PC-3 (cell line): ENCODE data around the gene LTBP1. TPM values are rescaled to one million over a fixed set of nuclear protein-coding genes. Genes with fewer than 3 reads are reported as not detected.
A peak's percentile ranks its signal among the peaks of the same experiment; 100 is the strongest.

Source experiments
- ATAC-seq: fragments of 200-7000 bp; cut with Tn5 transposase; 2 replicates; pipeline ENCODE4 v1.9.1; 2020; ENCODE audit warnings: mild to moderate bottlenecking, moderate library complexity
- BruUV-seq: library from RNA; stranded (reverse); fragments of 400-500 nt; replicated peaks from 2 replicates; lab custom pipeline; 2021; lab: Mats Ljungman, UMichigan
- CTCF ChIA-PET: fragments of 300-600 bp; sonication (Branson Sonifier 250); formaldehyde crosslinking; loops from one replicate; lab custom pipeline; 2022; ENCODE audit warnings: antibody characterized with exemption; lab: Charles Lee
- POLR2A ChIA-PET: fragments of 300-600 bp; sonication (Branson Sonifier 250); formaldehyde crosslinking; loops from one replicate; lab custom pipeline; 2022; ENCODE audit warnings: antibody characterized with exemption; ENCODE audit not compliant: unreplicated experiment; lab: Charles Lee
- DNase-seq: peaks from one replicate; pipeline ENCODE4 v3.0.0-alpha.2; 2015
- H2AFZ ChIP-seq: fragments of 300-600 bp; sonication (generic); 2 replicates; pipeline ENCODE4 v1.6.0; 2016; ENCODE audit warnings: antibody characterized with exemption, low read length
- H3F3A ChIP-seq: fragments of 300-600 bp; sonication (generic); one replicate; pipeline ENCODE4 v1.6.0; 2017; ENCODE audit warnings: antibody characterized with exemption, low read length, control low read depth, mild to moderate bottlenecking; ENCODE audit not compliant: unreplicated experiment
- H3K27ac ChIP-seq: fragments of 300-600 bp; sonication (generic); 2 replicates; pipeline ENCODE4 v1.5.1; 2016; ENCODE audit warnings: mild to moderate bottlenecking, low read length
- H3K27me3 ChIP-seq: fragments of 300-600 bp; sonication (generic); 2 replicates; pipeline ENCODE4 v1.6.1; 2016; ENCODE audit warnings: low read length, mixed read lengths
- H3K36me3 ChIP-seq: fragments of 300-600 bp; sonication (generic); 2 replicates; pipeline ENCODE4 v1.6.1; 2016; ENCODE audit warnings: low read depth, mixed run types, low read length, mixed read lengths
- H3K4me1 ChIP-seq: fragments of 300-600 bp; sonication (generic); 2 replicates; pipeline ENCODE4 v1.5.1; 2016; ENCODE audit warnings: low read length; ENCODE audit not compliant: insufficient read depth
- H3K4me2 ChIP-seq: fragments of 300-600 bp; sonication (generic); 2 replicates; pipeline ENCODE4 v1.6.0; 2016; ENCODE audit warnings: low read length
- H3K4me3 ChIP-seq: fragments of 300-600 bp; sonication (generic); 2 replicates; pipeline ENCODE4 v1.5.1; 2016; ENCODE audit warnings: mild to moderate bottlenecking, low read length, mixed read lengths
- H3K79me2 ChIP-seq: fragments of 300-600 bp; sonication (generic); 2 replicates; pipeline ENCODE4 v1.6.1; 2017; ENCODE audit warnings: low read length, mixed read lengths
- H3K9ac ChIP-seq: fragments of 300-600 bp; sonication (generic); 2 replicates; pipeline ENCODE4 v1.6.0; 2016; ENCODE audit warnings: mild to moderate bottlenecking, low read length
- H3K9me2 ChIP-seq: fragments of 300-600 bp; sonication (generic); replicated peaks from 2 replicates; pipeline ENCODE4 v1.6.1; 2016; ENCODE audit warnings: mixed run types, low read length, mixed read lengths
- H3K9me3 ChIP-seq: fragments of 300-600 bp; sonication (generic); 2 replicates; pipeline ENCODE4 v1.6.1; 2016; ENCODE audit warnings: low read length, mixed read lengths
- H4K20me1 ChIP-seq: fragments of 300-600 bp; sonication (generic); 2 replicates; pipeline ENCODE4 v1.6.1; 2016; ENCODE audit warnings: low read length, mixed read lengths
- CTCF ChIP-seq: fragments of 300-600 bp; sonication (generic); conservative IDR thresholded peaks from 2 replicates; pipeline ENCODE4 v1.5.1; 2017; ENCODE audit warnings: antibody characterized with exemption, low read depth, mild to moderate bottlenecking, low read length
- EZH2 ChIP-seq: fragments of 300-600 bp; sonication (generic); IDR thresholded peaks from one replicate; pipeline ENCODE4 v1.6.1; 2017; ENCODE audit warnings: antibody characterized with exemption, mild to moderate bottlenecking, low read length; ENCODE audit not compliant: unreplicated experiment
- EZH2phosphoT487 ChIP-seq: fragments of 300-600 bp; sonication (generic); IDR thresholded peaks from 2 replicates; pipeline ENCODE4 v1.6.1; 2018; ENCODE audit warnings: mild to moderate bottlenecking, antibody characterized with exemption, low read length, borderline replicate concordance
- intact Hi-C: fragments of 100-400 bp; cut with micrococcal nuclease; formaldehyde crosslinking; loops from 2 replicates; pipeline ENCODE4 v1.9.0; 2023
- total RNA-seq: library from RNA; depleted of rRNA; stranded (reverse); fragments of >200 nt; gene quantifications from 2 replicates; pipeline ENCODE4 v1.2.3, GENCODE V29; 2014

LTBP1 gene
- total RNA-seq, 1 experiment from 2014 or later: 45.9 TPM

GRCh38 chr2:33062665-33063250 lies 116.0 kb downstream of the LTBP1 start:
- no peak for ATAC-seq
- Histone ChIP-seq H3K4me2 (no peak overlapping the region), H3K9me2 (no peaks in the 10 kb centered on the region), H3K27ac (no peak overlapping the region), H3K79me2 (no peaks in the 10 kb centered on the region), H3K9me3 (0 out of 2 replicates have a peak, but pooled peaks cover 7% of the 10 kb centered on the region), H3F3A (no peaks in the 10 kb centered on the region), H4K20me1 (no peaks in the 10 kb centered on the region), H3K4me3 (no peak overlapping the region), H3K4me1 (peaks cover 9% of the 10 kb centered on the region), H3K27me3 (no peaks in the 10 kb centered on the region), H3K36me3 (peaks cover 4% of the 10 kb centered on the region; the same call in 1 of the 2 replicates), H2AFZ (no peak overlapping the region), H3K9ac (no peak overlapping the region)
- DNase-seq: no peak
- no peak for TF ChIP-seq CTCF
- TF ChIP-seq EZH2phosphoT487: no peak
- TF ChIP-seq EZH2: no peak
- ChIA-PET POLR2A (interaction anchor here (0.6 kb wide), 1 partner anchor 319 kb away, joined by 3 read pairs; no protein-coding TSS in a partner anchor), CTCF (no interaction called here)
- intact Hi-C loops: no loop called here
- no TSS peak for BruUV-seq

- peaks cover 4% of the 10 kb centered on the region; the same call in 1 of the 2 replicates for H3K36me3 ChIP-seq
- H3K9me2 ChIP-seq: no peaks in the 10 kb centered on the region
- no peak overlapping the region for H2AFZ ChIP-seq
- DNase-seq (no peak), ATAC-seq (no peak)
- no peaks in the 10 kb centered on the region for H3K27me3 ChIP-seq
- no peaks in the 10 kb centered on the region for H4K20me1 ChIP-seq
- H3K79me2 ChIP-seq: no peaks in the 10 kb centered on the region
- H3K4me1 ChIP-seq: peaks cover 24% of the 10 kb centered on the region
- no peak overlapping the region for H3K4me2 ChIP-seq
- no TSS peak for BruUV-seq
- TF ChIP-seq EZH2phosphoT487: no peak
- TF ChIP-seq EZH2: no peak
- no peak for TF ChIP-seq CTCF
- ChIA-PET POLR2A (no interaction called here), CTCF (no interaction called here)
- no peaks in the 10 kb centered on the region for H3F3A ChIP-seq
- H3K4me3 ChIP-seq: no peak overlapping the region
- intact Hi-C loops: no loop called here
- H3K27ac ChIP-seq: no peak overlapping the region
- 0 out of 2 replicates have a peak, but pooled peaks cover 7% of the 10 kb centered on the region for H3K9me3 ChIP-seq
- H3K9ac ChIP-seq: no peak overlapping the region
These were observed 117.6 kb downstream of the LTBP1 start for GRCh38 chr2:33064349-33064801.

DNA sequence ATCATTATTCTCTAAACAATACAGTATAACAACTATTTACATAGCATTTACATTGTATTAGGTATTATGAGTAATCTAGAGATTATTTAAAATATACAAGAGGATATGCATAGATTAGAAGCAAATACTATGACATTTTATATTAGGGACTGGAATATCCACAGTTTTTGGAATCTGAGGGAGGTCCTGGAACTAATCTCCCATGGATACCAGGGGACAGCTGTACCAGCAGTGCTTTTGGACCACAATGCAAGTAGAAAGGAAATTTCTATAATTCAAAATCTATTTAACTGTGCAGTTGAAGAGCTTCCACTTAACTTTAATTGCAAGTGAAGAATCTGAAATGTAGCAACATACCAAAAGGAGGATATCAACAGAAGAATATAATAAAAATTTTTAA lies 120.8 kb downstream of the LTBP1 start:
- no peaks in the 10 kb centered on the region for H3K27me3 ChIP-seq
- no peak for TF ChIP-seq EZH2
- no peak for TF ChIP-seq EZH2phosphoT487
- TF ChIP-seq CTCF: no peak
- peak overlapping the region; percentile 39 for H3K9ac ChIP-seq
- no peak overlapping the region for H3K4me3 ChIP-seq
- ATAC-seq: no peak
- intact Hi-C loops: no loop called here
- H3K36me3 ChIP-seq: peaks cover 4% of the 10 kb centered on the region; the same call in 1 of the 2 replicates
- no peak for DNase-seq
- no peaks in the 10 kb centered on the region for H3K79me2 ChIP-seq
- ChIA-PET CTCF (no interaction called here), POLR2A (interaction anchor here (0.7 kb wide), 2 partner anchors 15 to 44 kb away, joined by 3 to 4 read pairs; no protein-coding TSS in a partner anchor)
- H2AFZ ChIP-seq: no peak overlapping the region
- H3K9me2 ChIP-seq: no peaks in the 10 kb centered on the region
- H4K20me1 ChIP-seq: no peaks in the 10 kb centered on the region
- no TSS peak for BruUV-seq
- peak overlapping the region; percentile 24; the same call in 1 of the 2 replicates for H3K4me2 ChIP-seq
- peaks cover 8% of the 10 kb centered on the region for H3F3A ChIP-seq
- H3K27ac ChIP-seq: peak overlapping the region; percentile 98
- H3K4me1 ChIP-seq: peaks cover 51% of the 10 kb centered on the region
- H3K9me3 ChIP-seq: 0 out of 2 replicates have a peak, but pooled peaks cover 6% of the 10 kb centered on the region
